Stimulated activated CD8-positive, alpha-beta memory T cell treated with anti-CD3 and anti-CD28 coated beads, Interleukin-15, amount 100 ng/mL, for 4 hours (primary cell): ENCODE results near the gene SMARCB1.

Experiments used
- DNase-seq, 2 donors: peaks; one replicate each; pipeline ENCODE4 v3.0.0-alpha.2; 2020; ENCODE audit warnings: low read depth in 2 of 2

Gene SMARCB1

GRCh38 chr22:23831781-23832180 is 45.0 kb downstream of the SMARCB1 start:
- no peak for DNase-seq

- DNase-seq: no peak
Observed at GRCh38 chr22:23832226-23833016, 45.7 kb downstream of the SMARCB1 start.

- DNase-seq: no peak
Observed at GRCh38 chr22:23833017-23833751, 46.4 kb downstream of the SMARCB1 start.

- no peak for DNase-seq
Observed at GRCh38 chr22:23833911-23834317, 47.1 kb downstream of the SMARCB1 start.

GRCh38 chr22:23834406-23834792 is 47.6 kb downstream of the SMARCB1 start:
- DNase-seq: no peak

GRCh38 chr22:23834793-23835483 is 48.2 kb downstream of the SMARCB1 start:
- DNase-seq: no peak

- DNase-seq: no peak
Observed at GRCh38 chr22:23835484-23836144, 48.8 kb downstream of the SMARCB1 start.

- no peak for DNase-seq
Observed at GRCh38 chr22:23836281-23836680, 49.5 kb downstream of the SMARCB1 start.

- DNase-seq: no peak
Observed at GRCh38 chr22:23836692-23837495, 50.1 kb downstream of the SMARCB1 start.

- no peak for DNase-seq
Observed at GRCh38 chr22:23837496-23837859, 50.7 kb downstream of the SMARCB1 start.

- DNase-seq: no peak
Observed at GRCh38 chr22:23837911-23838680, 51.3 kb downstream of the SMARCB1 start.

GRCh38 chr22:23838681-23839468 is 52.1 kb downstream of the SMARCB1 start, which contains the start of gene DERL3:
DERL3 (minus strand) TSS chr22:23839006; CDS start chr22:23838987, 19 bp downstream.
- peak; percentile 92 for DNase-seq

GRCh38 chr22:23840026-23840425 is 53.3 kb downstream of the SMARCB1 start:
- DNase-seq: no peak

- DNase-seq: no peak
Observed at GRCh38 chr22:23841292-23841691, 54.5 kb downstream of the SMARCB1 start.

- DNase-seq: no peak
Observed at GRCh38 chr22:23841736-23842445, 55.1 kb downstream of the SMARCB1 start.

GRCh38 chr22:23842599-23842998 is 55.8 kb downstream of the SMARCB1 start:
- DNase-seq: no peak

- DNase-seq: no peak
Observed at GRCh38 chr22:23844739-23845202, 58.0 kb downstream of the SMARCB1 start.

GRCh38 chr22:23845265-23846080 is 58.7 kb downstream of the SMARCB1 start:
- no peak for DNase-seq
